Activated naive CD4-positive, alpha-beta T cell treated with anti-CD3 and anti-CD28 coated beads, Interleukin-2, amount 50 U/mL, for 16 hours (primary cell): ENCODE data around the gene USP2.

ENCODE experiments used
- DNase-seq: peaks from one replicate; pipeline ENCODE4 v3.0.0-alpha.2; 2020

Gene USP2

GRCh38 chr11:119375337-119376196 is 5.9 kb downstream of the USP2 start:
- DNase-seq = no peak

GRCh38 chr11:119374632-119375336 is 6.7 kb downstream of the USP2 start:
- no peak for DNase-seq

GRCh38 chr11:119373921-119374631 is 7.4 kb downstream of the USP2 start:
- DNase-seq = peak; percentile 29

GRCh38 chr11:119373059-119373920 is 8.2 kb downstream of the USP2 start:
- no peak for DNase-seq

- no peak for DNase-seq
Measured at GRCh38 chr11:119372260-119373058, 9.0 kb downstream of the USP2 start.

- DNase-seq = no peak
Measured at GRCh38 chr11:119371778-119372182, 9.7 kb downstream of the USP2 start.

GRCh38 chr11:119371067-119371601 is 10.4 kb downstream of the USP2 start:
- DNase-seq = no peak

DNA sequence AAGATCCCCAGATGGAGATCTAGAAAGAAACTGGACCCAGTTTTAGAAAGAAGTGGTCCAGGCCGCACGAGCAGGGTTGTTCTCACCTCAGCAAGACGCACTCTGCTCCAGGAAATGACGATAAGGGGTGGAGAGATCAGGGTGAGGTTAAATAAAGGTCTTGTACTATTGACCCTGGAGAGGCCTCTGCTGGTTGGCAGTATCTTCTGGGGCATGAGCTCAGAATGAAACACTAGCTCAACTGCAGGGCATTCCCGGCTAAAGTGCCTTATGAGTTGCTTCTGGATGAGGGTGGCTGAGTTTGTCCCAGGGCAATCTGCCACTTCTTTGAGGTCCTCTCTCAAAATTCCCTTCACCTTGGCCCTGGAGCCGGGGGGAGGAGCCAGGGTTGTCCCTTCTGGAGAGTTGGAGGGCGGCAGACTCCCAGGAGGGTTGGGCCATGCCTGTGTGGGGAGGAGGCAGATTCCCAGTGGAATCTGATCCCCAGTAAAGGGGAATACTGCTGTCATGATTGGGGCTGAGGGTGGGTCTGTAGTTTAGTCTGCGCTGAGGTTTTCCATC is 10.9 kb downstream of the USP2 start:
- DNase-seq = no peak

DNA sequence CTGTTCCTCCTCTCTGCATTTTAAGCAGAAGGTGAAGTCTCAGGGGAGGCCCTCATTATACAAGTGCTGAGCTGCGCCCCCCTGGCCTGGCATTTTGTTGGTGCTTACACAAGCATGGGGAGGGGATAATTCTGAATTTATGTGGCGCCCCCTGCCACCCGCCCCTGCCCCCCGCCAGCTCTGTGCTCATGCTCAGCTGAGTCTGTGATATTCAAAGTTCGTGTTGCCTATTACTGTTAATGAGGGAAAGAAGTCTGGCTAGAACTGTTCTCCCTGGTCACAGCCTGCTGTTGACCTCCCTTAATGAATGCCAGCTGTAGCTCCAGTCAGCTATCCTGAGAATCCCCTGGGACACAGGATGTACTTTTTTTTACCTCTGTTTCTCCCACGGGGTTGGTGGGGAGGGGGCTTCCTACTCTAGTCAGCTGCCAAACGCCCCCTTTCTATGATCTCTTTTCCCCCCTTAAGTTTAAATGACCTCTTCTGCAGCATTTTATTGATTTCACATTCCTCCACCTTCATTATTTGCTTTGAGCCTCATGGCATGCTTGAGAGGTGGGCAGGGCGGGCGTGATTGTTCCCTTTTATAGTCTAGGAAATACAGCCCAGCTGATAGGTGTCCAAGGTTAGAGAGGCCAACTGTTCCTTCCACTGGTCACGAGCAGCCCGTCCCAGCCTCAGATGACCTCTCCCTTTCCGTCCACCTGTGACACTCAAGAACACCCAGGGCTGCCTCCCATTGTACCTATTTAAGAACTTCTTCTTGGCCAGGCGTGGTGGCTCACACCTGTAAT is 12.2 kb downstream of the USP2 start:
- no peak for DNase-seq

- no peak for DNase-seq
Measured at GRCh38 chr11:119368121-119369034, 13.1 kb downstream of the USP2 start.

DNA sequence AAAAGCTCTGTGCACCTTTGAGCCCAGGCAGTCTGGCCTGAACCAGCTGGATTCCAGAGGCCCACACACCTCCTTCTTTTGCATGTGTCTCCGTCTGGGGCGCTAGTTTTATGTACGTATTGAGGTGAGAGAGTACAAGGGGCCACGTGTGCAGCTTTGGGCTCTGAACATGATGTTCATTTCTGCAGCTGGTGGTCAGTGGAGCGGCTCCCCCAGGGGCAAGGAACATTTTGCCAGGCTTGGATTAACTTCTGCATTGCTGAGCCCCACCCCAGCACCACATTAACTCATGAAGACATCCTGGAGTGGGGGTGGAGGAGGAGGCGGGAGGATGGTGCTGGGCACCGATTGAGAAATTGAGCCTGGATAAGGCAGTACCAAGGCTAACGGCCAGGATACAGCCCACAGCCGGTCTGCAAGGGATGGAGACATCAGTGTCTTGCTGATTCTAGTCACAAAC is 13.8 kb downstream of the USP2 start:
- no peak for DNase-seq

- no peak for DNase-seq
Measured at GRCh38 chr11:119366690-119367620, 14.5 kb downstream of the USP2 start.

DNA sequence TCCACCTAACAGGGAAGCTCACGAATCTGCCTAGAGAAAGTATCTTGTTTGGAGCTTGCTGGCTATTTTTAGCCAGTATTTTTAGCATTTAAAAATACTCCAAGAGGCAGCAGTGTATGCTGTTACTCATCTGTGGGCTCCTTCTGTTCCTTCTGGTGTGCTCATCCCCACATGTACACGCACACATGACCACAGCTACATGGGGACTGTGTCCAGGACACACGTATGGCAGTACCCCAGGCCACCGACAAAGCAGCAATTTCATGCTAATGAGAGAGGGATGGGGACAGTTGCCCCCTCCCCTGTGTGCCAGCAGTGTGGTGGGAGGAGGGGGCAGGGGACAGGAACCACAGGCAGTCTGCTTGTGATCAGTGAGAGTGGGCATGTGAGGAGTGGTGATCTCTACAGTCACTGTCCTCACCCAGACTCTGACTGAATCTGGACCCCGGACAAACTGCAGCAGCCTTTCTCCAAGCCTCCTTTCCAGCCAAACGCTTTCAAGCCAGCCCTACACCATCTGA is 16.4 kb downstream of the USP2 start:
- no peak for DNase-seq

DNA sequence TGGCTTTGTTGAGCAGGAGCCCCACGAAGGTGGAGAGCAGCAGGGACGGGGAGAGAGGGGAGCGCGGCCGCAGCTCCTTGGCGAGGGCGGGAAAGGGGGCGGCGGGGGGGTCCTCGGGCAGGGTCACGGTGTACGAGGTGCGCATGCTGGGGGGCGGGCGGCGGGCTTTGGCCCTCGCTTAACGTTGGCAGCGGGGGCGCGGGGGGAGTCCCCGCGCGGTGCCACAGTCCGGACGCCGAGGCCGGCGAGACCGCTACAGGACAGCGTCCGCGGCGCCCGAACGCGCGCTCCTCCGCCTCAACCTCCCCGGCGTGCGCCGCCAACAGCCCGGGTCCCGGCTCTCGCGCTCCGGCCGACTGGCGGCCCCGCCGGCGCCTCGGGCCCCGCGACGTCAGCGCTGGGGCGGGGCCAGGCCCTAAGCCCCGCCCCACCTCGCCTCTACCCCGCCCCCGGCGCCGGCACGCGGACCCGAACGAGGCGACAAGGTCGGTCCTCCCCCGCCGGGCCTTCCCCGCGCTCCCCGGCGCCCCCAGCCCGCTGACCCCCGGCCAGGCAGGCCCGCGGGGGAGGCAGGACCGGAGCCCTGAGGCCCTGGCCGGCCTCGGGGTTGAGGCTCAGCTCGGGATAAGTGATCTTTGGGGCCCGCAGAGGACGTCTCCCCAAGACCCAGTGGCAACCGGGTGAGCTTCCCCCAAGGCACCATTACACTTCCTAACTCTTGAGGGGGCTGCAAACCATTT is 17.5 kb downstream of the USP2 start:
- DNase-seq = peak; percentile 55

DNA sequence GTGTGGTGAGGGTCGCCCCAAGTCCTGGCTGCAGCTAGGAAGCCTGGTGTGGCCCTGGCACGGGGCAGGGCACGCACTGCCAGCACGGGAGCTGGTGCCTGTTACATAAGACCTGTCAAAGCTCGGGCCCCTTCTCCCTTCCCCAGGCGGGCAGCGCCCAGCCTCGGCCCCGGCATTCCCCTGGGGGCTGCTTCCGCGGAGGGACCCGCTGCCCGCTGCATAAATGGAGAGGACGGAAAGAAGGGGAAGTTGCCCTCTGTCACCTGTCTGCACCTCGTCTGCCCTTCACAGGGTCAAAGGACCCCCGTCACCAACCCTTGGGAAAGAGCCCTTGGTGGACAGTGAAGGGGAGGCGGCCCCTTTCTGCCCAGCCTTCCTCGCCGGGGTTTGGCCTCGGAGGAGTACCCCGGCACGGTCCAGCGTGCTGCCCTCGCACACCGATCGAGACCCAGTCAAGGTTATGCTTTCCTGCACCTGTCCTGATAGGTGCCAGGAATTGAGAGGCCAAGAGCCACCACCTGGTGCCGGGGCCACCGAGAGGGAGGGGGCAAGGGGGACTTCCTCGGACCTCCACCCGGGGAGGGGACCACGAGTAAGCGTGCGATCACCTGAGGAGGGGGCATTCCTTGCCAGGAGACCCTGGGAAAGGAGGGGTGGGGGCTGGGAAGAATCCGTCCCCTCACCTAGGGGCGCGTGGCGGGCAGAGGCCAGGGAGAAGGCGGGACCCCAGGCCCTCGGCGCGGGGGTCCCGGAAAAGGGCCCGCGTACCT is 18.2 kb downstream of the USP2 start:
- no peak for DNase-seq

DNA sequence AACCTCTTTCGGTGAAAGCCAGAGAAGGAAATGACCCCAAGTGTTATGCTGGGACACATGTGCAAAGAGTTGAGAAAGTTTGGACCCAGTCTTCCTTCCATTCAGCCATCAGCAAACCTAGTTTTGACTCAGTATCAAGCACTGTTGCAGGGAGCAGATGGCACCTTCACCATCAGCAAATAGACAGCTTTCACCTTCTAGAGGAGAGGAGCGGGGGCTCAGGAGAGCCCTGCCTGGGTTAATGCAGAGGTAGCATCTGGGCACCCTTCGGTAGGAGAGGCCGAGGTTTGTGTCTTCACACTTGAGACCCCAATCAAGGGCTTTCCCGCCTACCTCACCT is 18.8 kb downstream of the USP2 start:
- DNase-seq = no peak
